Measurements from ENCODE around the gene ZSWIM7. TPM values are rescaled to one million over a fixed set of nuclear protein-coding genes. Genes with fewer than 3 reads are reported as not detected.
A peak's percentile ranks its signal among the peaks of the same experiment; 100 is the strongest.

The ZSWIM7 gene
- total and polyA plus RNA-seq, 3 donors from 2014 or later: 17.0 to 36.2 (median 20.1) TPM

DNA sequence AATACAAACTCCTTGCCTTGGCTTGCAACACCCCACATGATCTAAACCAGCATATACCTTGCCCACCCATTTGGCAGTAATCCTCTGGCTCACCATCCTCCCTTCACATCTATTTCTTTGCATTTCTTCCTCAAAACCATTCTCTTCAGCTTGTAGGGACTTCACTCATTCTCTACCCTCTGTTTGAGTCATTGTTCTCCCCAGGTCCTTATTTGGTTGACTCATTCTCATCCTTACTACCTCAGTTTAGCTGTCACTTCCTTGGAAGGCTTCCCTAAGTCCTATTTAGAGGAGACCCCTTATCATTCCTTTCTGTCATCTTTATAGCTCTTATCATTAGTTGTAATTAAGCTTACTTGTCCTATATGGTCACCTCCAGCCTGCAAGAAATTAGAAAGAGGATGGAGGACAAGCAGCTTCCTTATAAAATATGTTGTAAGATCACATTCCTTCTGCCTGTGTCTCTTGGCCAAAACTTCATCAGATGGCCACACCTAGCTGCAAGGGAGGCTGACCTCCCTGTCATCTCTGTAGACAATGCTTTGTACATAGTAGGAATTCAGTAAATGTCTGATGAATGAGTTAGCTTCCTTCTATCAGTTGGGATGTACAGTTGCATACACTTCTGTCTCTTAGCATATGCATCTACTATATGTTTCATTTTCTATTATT is 1.9 kb upstream of the ZSWIM7 start:
- no peak overlapping the region for H3K27ac ChIP-seq
- H3K4me3 ChIP-seq: no peak overlapping the region

GRCh38 chr17:15999974-16000827 is 697 bp upstream of the ZSWIM7 start:
- peak overlapping the region; percentile 72 to 85 for H3K4me3 ChIP-seq
- peak; percentile 37 for DNase-seq
- no peaks in the 10 kb centered on the region for H3K9me3 ChIP-seq
- H3K4me1 ChIP-seq: peaks cover 6% of the 10 kb centered on the region
- H3K36me3 ChIP-seq (ENCODE audit: low read depth, missing control alignments): no peaks in the 10 kb centered on the region
- H3K27me3 ChIP-seq: no peaks in the 10 kb centered on the region
- peak overlapping the region; percentile 86 to 96 for H3K27ac ChIP-seq
- TF ChIP-seq CTCF (IDR thresholded peaks at IDR 0.05) (no peak), POLR2A (IDR thresholded peaks at IDR 0.05) (no peak)
- intact Hi-C loops (cut with DNase I; ENCODE audit: low total_unique reads): no loop called here
- WGBS, 2 donors: 1 to 3% methylated on average over 26 to 55 of the region's 64 CpGs

More for the DNA sequence above, 1.9 kb upstream of the ZSWIM7 start:
- intact Hi-C loops (cut with DNase I; ENCODE audit: low total_unique reads): no loop called here
- no peak for DNase-seq
- TF ChIP-seq POLR2A (IDR thresholded peaks at IDR 0.05) (no peak), CTCF (IDR thresholded peaks at IDR 0.05) (no peak)
- no peaks in the 10 kb centered on the region for H3K9me3 ChIP-seq
- no peaks in the 10 kb centered on the region for H3K36me3 ChIP-seq (ENCODE audit: low read depth, missing control alignments)
- peaks cover 6% of the 10 kb centered on the region for H3K4me1 ChIP-seq
- H3K27me3 ChIP-seq: no peaks in the 10 kb centered on the region

DNA sequence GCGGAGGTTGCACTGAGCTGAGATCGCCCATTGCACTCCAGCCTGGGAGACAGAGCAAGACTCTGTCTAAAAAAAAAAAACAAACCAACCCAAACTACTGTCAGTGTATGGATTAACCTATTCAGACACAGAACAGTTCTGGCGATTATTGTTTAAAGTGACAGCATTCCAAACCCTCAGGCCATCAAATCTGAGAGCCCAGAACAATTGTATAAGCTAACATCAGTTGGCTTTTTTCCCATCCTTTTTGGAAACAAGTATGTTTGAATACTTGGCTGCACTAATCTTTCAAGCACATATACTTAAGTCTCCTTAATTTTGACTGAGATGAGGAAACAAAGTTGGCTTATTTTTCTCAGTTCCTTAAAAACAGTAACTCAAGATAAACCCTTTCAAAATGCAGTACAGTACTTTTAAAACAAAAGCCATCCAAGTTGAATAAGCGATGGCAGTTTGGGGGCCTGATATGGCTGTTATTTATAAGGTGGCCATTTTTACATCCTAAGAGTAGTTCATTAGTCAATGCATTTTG is 1.4 kb downstream of the ZSWIM7 start:
- no peak for DNase-seq
- Histone ChIP-seq H3K36me3 (ENCODE audit: low read depth, missing control alignments) (no peaks in the 10 kb centered on the region), H3K9me3 (no peaks in the 10 kb centered on the region), H3K27ac (no peak overlapping the region), H3K4me1 (peaks cover 6% of the 10 kb centered on the region), H3K27me3 (no peaks in the 10 kb centered on the region), H3K4me3 (no peak overlapping the region)
- intact Hi-C loops (cut with DNase I; ENCODE audit: low total_unique reads): no loop called here
- TF ChIP-seq CTCF (IDR thresholded peaks at IDR 0.05) (no peak), POLR2A (IDR thresholded peaks at IDR 0.05) (no peak)
- WGBS, 2 donors: 74 to 80% methylated on average over 4 of the region's 4 CpGs

GRCh38 chr17:15996322-15996721 is 3.2 kb downstream of the ZSWIM7 start:
- TF ChIP-seq CTCF (IDR thresholded peaks at IDR 0.05): no peak
- no peak for TF ChIP-seq POLR2A (IDR thresholded peaks at IDR 0.05)
- H3K4me3 ChIP-seq: no peak overlapping the region
- H3K36me3 ChIP-seq (ENCODE audit: low read depth, missing control alignments): no peaks in the 10 kb centered on the region
- H3K9me3 ChIP-seq: no peaks in the 10 kb centered on the region
- intact Hi-C loops (cut with DNase I; ENCODE audit: low total_unique reads): no loop called here
- H3K27ac ChIP-seq: no peak overlapping the region
- peaks cover 6% of the 10 kb centered on the region for H3K4me1 ChIP-seq
- DNase-seq: no peak
- H3K27me3 ChIP-seq: no peaks in the 10 kb centered on the region
- WGBS, 2 donors: 74 to 75% methylated on average over 6 of the region's 6 CpGs

Data from testis (tissue), 3 donors.